ENCODE measurements around the gene HHATL. TPM values are rescaled to one million over a fixed set of nuclear protein-coding genes. Genes with fewer than 3 reads are reported as not detected.

HHATL gene
- total RNA-seq, 1 donor from 2014 or later: not detected

GRCh38 chr3:42655331-42655888 lies 47.2 kb downstream of the HHATL start:
- DNase-seq (ENCODE audit: low read depth): no peak

GRCh38 chr3:42654331-42655201 lies 48.0 kb downstream of the HHATL start:
- Histone ChIP-seq H4K20me1 (ENCODE audit: insufficient read depth, low read length) (peaks cover 59% of the 10 kb centered on the region), H3K79me2 (ENCODE audit: insufficient read depth, low read length) (peaks cover 54% of the 10 kb centered on the region), H3K4me2 (ENCODE audit: low read length) (peak overlapping the region; percentile 97), H2AFZ (ENCODE audit: low read depth, low read length) (peak overlapping the region; percentile 50), H3K27me3 (ENCODE audit: insufficient read depth, low read length) (no peaks in the 10 kb centered on the region), H3K4me1 (ENCODE audit: insufficient read depth, low read length) (peaks cover 52% of the 10 kb centered on the region), H3K27ac (ENCODE audit: low read depth, low read length) (peak overlapping the region; percentile 74), H3K9ac (ENCODE audit: low read length) (peak overlapping the region; percentile 89), H3K9me3 (ENCODE audit: insufficient read depth, low read depth, low read length) (no peaks in the 10 kb centered on the region), H3K36me3 (ENCODE audit: insufficient read depth, low read length) (no peaks in the 10 kb centered on the region), H3K4me3 (ENCODE audit: insufficient read depth, low read depth, low read length) (peak overlapping the region; percentile 69)
- H3K9me3 Mint-ChIP-seq (ENCODE audit: unreplicated experiment): no peaks in the 10 kb centered on the region
- H3K36me3 Mint-ChIP-seq (ENCODE audit: low read depth, unreplicated experiment): peaks cover 6% of the 10 kb centered on the region
- TF ChIP-seq, protein P1, sequence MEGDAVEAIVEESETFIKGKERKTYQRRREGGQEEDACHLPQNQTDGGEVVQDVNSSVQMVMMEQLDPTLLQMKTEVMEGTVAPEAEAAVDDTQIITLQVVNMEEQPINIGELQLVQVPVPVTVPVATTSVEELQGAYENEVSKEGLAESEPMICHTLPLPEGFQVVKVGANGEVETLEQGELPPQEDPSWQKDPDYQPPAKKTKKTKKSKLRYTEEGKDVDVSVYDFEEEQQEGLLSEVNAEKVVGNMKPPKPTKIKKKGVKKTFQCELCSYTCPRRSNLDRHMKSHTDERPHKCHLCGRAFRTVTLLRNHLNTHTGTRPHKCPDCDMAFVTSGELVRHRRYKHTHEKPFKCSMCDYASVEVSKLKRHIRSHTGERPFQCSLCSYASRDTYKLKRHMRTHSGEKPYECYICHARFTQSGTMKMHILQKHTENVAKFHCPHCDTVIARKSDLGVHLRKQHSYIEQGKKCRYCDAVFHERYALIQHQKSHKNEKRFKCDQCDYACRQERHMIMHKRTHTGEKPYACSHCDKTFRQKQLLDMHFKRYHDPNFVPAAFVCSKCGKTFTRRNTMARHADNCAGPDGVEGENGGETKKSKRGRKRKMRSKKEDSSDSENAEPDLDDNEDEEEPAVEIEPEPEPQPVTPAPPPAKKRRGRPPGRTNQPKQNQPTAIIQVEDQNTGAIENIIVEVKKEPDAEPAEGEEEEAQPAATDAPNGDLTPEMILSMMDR (IDR thresholded peaks at IDR 0.05; ENCODE audit: insufficient read depth, low read depth, low read length): no peak
- TF ChIP-seq EZH2 (IDR thresholded peaks at IDR 0.05; ENCODE audit: insufficient read depth, low read length): no peak
- peak overlapping the region; percentile 53 for H3K27ac Mint-ChIP-seq (ENCODE audit: unreplicated experiment)
- peak; percentile 35 for DNase-seq (ENCODE audit: low read depth)
- peaks cover 28% of the 10 kb centered on the region for H3K4me1 Mint-ChIP-seq (ENCODE audit: low read depth, unreplicated experiment)
- no peaks in the 10 kb centered on the region for H3K27me3 Mint-ChIP-seq (ENCODE audit: low read depth, unreplicated experiment)
- peak overlapping the region; percentile 77 for H3K4me3 Mint-ChIP-seq (ENCODE audit: unreplicated experiment)
- FAIRE-seq: no peak

More at GRCh38 chr3:42655331-42655888, 47.2 kb downstream of the HHATL start:
- peak overlapping the region; percentile 74 for H3K27ac ChIP-seq (ENCODE audit: low read depth, low read length)
- no peaks in the 10 kb centered on the region for H3K9me3 Mint-ChIP-seq (ENCODE audit: unreplicated experiment)
- peak overlapping the region; percentile 97 for H3K4me2 ChIP-seq (ENCODE audit: low read length)
- H3K4me1 Mint-ChIP-seq (ENCODE audit: low read depth, unreplicated experiment): peaks cover 33% of the 10 kb centered on the region
- peak overlapping the region; percentile 69 for H3K4me3 ChIP-seq (ENCODE audit: insufficient read depth, low read depth, low read length)
- no peaks in the 10 kb centered on the region for H3K9me3 ChIP-seq (ENCODE audit: insufficient read depth, low read depth, low read length)
- H3K36me3 ChIP-seq (ENCODE audit: insufficient read depth, low read length): no peaks in the 10 kb centered on the region
- peak overlapping the region; percentile 53 for H3K27ac Mint-ChIP-seq (ENCODE audit: unreplicated experiment)
- H3K4me3 Mint-ChIP-seq (ENCODE audit: unreplicated experiment): peak overlapping the region; percentile 77
- H2AFZ ChIP-seq (ENCODE audit: low read depth, low read length): no peak overlapping the region
- peaks cover 47% of the 10 kb centered on the region for H3K79me2 ChIP-seq (ENCODE audit: insufficient read depth, low read length)
- TF ChIP-seq, protein P1 (IDR thresholded peaks at IDR 0.05; ENCODE audit: insufficient read depth, low read depth, low read length): no peak
- no peak for TF ChIP-seq EZH2 (IDR thresholded peaks at IDR 0.05; ENCODE audit: insufficient read depth, low read length)
- peaks cover 55% of the 10 kb centered on the region for H3K4me1 ChIP-seq (ENCODE audit: insufficient read depth, low read length)
- H3K36me3 Mint-ChIP-seq (ENCODE audit: low read depth, unreplicated experiment): peaks cover 6% of the 10 kb centered on the region
- no peak for FAIRE-seq
- H3K9ac ChIP-seq (ENCODE audit: low read length): peak overlapping the region; percentile 89
- no peaks in the 10 kb centered on the region for H3K27me3 ChIP-seq (ENCODE audit: insufficient read depth, low read length)
- H3K27me3 Mint-ChIP-seq (ENCODE audit: low read depth, unreplicated experiment): no peaks in the 10 kb centered on the region
- H4K20me1 ChIP-seq (ENCODE audit: insufficient read depth, low read length): peaks cover 59% of the 10 kb centered on the region
